HL-60 (cell line): ENCODE data around the gene CUEDC2.

Experiments used
- POLR2AphosphoS5 ChIP-seq: IDR thresholded peaks from 2 replicates; pipeline ENCODE4 v1.6.1; 2012; ENCODE audit warnings: low read depth
- SPI1 ChIP-seq: IDR thresholded peaks from 2 replicates; pipeline ENCODE4 v1.6.1; 2012; ENCODE audit warnings: low read depth, mild to moderate bottlenecking, borderline replicate concordance
- TF ChIP-seq, protein P1 (sequence below): IDR thresholded peaks from one replicate; pipeline ENCODE4 v1.5.1; 2011; ENCODE audit warnings: low read length, control low read depth, inconsistent platforms; ENCODE audit not compliant: insufficient read depth

GRCh38 chr10:102395400-102396316 is 36.7 kb downstream of the CUEDC2 start, which contains the start of gene NFKB2:
- TF ChIP-seq, protein P1, sequence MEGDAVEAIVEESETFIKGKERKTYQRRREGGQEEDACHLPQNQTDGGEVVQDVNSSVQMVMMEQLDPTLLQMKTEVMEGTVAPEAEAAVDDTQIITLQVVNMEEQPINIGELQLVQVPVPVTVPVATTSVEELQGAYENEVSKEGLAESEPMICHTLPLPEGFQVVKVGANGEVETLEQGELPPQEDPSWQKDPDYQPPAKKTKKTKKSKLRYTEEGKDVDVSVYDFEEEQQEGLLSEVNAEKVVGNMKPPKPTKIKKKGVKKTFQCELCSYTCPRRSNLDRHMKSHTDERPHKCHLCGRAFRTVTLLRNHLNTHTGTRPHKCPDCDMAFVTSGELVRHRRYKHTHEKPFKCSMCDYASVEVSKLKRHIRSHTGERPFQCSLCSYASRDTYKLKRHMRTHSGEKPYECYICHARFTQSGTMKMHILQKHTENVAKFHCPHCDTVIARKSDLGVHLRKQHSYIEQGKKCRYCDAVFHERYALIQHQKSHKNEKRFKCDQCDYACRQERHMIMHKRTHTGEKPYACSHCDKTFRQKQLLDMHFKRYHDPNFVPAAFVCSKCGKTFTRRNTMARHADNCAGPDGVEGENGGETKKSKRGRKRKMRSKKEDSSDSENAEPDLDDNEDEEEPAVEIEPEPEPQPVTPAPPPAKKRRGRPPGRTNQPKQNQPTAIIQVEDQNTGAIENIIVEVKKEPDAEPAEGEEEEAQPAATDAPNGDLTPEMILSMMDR, result no peak
- TF ChIP-seq POLR2AphosphoS5 (no peak), SPI1 (no peak)
